HFFc6 (cell line): ENCODE results near the gene C11orf42. TPM values are rescaled to one million over a fixed set of nuclear protein-coding genes. Genes with fewer than 3 reads are reported as not detected.

Experiments used
- DNase-seq: peaks from one replicate; pipeline ENCODE4 v3.0.0-alpha.2; 2018
- H3K27ac Mint-ChIP-seq: 2 replicates; pipeline ENCODE4 v1.8.0; 2020; ENCODE audit warnings: mild to moderate bottlenecking, mixed read lengths
- H3K27me3 Mint-ChIP-seq: 2 replicates; pipeline ENCODE4 v1.8.0; 2021; ENCODE audit warnings: mild to moderate bottlenecking, moderate library complexity, mixed read lengths; ENCODE audit not compliant: insufficient read depth
- H3K36me3 Mint-ChIP-seq: 2 replicates; pipeline ENCODE4 v1.8.0; 2021; ENCODE audit warnings: low read depth, mixed read lengths
- H3K4me1 Mint-ChIP-seq: 2 replicates; pipeline ENCODE4 v1.8.0; 2020; ENCODE audit warnings: low read depth, mixed read lengths
- H3K4me3 Mint-ChIP-seq: 2 replicates; pipeline ENCODE4 v1.8.0; 2020; ENCODE audit warnings: mild to moderate bottlenecking, moderate library complexity, mixed read lengths
- H3K9me3 Mint-ChIP-seq: 2 replicates; pipeline ENCODE4 v1.8.0; 2020; ENCODE audit warnings: mild to moderate bottlenecking, mixed read lengths
- CTCF ChIP-seq: fragments of 200-600 bp; sonication (generic); IDR thresholded peaks from 2 replicates; pipeline ENCODE4 v1.5.0; 2021; ENCODE audit warnings: antibody characterized with exemption, mild to moderate bottlenecking
- total RNA-seq, 6 experiments: library from RNA; stranded (reverse); fragmentation: NEBNext Ultra II Directional; extraction: Animal tissue kit (Norgen Biotek cat#: 25700); gene quantifications; 2 replicates in 1 of 6; 3 replicates in 5 of 6; pipeline ENCODE4 v1.2.3, GENCODE V29; 2021

Gene C11orf42
- total RNA-seq, 6 experiments from 2014 or later = not detected

GRCh38 chr11:6209801-6210200 lies 4.4 kb downstream of the C11orf42 start:
- H3K36me3 Mint-ChIP-seq = peaks cover 5% of the 10 kb centered on the region; the same call in 1 of the 2 replicates
- H3K4me3 Mint-ChIP-seq = no peak overlapping the region
- H3K4me1 Mint-ChIP-seq = peaks cover 12% of the 10 kb centered on the region; the same call in 1 of the 2 replicates
- DNase-seq = no peak
- no peak overlapping the region for H3K27ac Mint-ChIP-seq
- no peak for TF ChIP-seq CTCF
- no peaks in the 10 kb centered on the region for H3K9me3 Mint-ChIP-seq
- H3K27me3 Mint-ChIP-seq = no peaks in the 10 kb centered on the region; the same call in none of the 2 replicates

GRCh38 chr11:6210274-6210955 lies 5.1 kb downstream of the C11orf42 start:
- Mint-ChIP-seq H3K9me3 (no peaks in the 10 kb centered on the region), H3K27me3 (no peaks in the 10 kb centered on the region; the same call in none of the 2 replicates), H3K27ac (no peak overlapping the region), H3K4me1 (peaks cover 12% of the 10 kb centered on the region; the same call in 1 of the 2 replicates), H3K4me3 (no peak overlapping the region), H3K36me3 (peaks cover 8% of the 10 kb centered on the region)
- peak; percentile 21 for DNase-seq
- no peak for TF ChIP-seq CTCF

GRCh38 chr11:6214530-6214929 lies 9.2 kb downstream of the C11orf42 start:
- peaks cover 19% of the 10 kb centered on the region for H3K36me3 Mint-ChIP-seq
- peaks cover 12% of the 10 kb centered on the region for H3K4me1 Mint-ChIP-seq
- H3K27me3 Mint-ChIP-seq = no peaks in the 10 kb centered on the region; the same call in 1 of the 2 replicates
- H3K4me3 Mint-ChIP-seq = no peak overlapping the region
- no peaks in the 10 kb centered on the region for H3K9me3 Mint-ChIP-seq
- no peak for TF ChIP-seq CTCF
- DNase-seq = no peak
- no peak overlapping the region for H3K27ac Mint-ChIP-seq

GRCh38 chr11:6216501-6216900 lies 11.1 kb downstream of the C11orf42 start:
- Mint-ChIP-seq H3K27me3 (no peaks in the 10 kb centered on the region; the same call in 1 of the 2 replicates), H3K27ac (no peak overlapping the region), H3K9me3 (no peaks in the 10 kb centered on the region), H3K4me3 (no peak overlapping the region), H3K36me3 (peaks cover 19% of the 10 kb centered on the region; the same call in 1 of the 2 replicates), H3K4me1 (peaks cover 16% of the 10 kb centered on the region)
- no peak for TF ChIP-seq CTCF
- no peak for DNase-seq

GRCh38 chr11:6217722-6218121 lies 12.4 kb downstream of the C11orf42 start:
- Mint-ChIP-seq H3K4me1 (peaks cover 16% of the 10 kb centered on the region), H3K9me3 (no peaks in the 10 kb centered on the region), H3K36me3 (peaks cover 19% of the 10 kb centered on the region; the same call in 1 of the 2 replicates), H3K4me3 (no peak overlapping the region), H3K27ac (no peak overlapping the region), H3K27me3 (no peaks in the 10 kb centered on the region; the same call in 1 of the 2 replicates)
- no peak for TF ChIP-seq CTCF
- no peak for DNase-seq
